Ovary (tissue), 3 donors: Measurements from ENCODE around the gene SRC.

Experiments
- CTCF ChIP-seq, 3 donors: fragments of 450-650 bp in 2 of 3; fragments of 200-600 bp in 1 of 3; IDR thresholded peaks; one replicate each; pipeline versions ENCODE4 v1.5.1 to v1.8.0; 2016 to 2022; ENCODE audit warnings: antibody characterized with exemption in 3 of 3, mild to moderate bottlenecking in 1 of 3
- EP300 ChIP-seq: sonication (generic); formaldehyde crosslinking; IDR thresholded peaks from one replicate; pipeline ENCODE4 v1.6.1; 2017; ENCODE audit warnings: antibody characterized with exemption
- donor health status: DM: no; HTN: no; CAD: no.

DNA sequence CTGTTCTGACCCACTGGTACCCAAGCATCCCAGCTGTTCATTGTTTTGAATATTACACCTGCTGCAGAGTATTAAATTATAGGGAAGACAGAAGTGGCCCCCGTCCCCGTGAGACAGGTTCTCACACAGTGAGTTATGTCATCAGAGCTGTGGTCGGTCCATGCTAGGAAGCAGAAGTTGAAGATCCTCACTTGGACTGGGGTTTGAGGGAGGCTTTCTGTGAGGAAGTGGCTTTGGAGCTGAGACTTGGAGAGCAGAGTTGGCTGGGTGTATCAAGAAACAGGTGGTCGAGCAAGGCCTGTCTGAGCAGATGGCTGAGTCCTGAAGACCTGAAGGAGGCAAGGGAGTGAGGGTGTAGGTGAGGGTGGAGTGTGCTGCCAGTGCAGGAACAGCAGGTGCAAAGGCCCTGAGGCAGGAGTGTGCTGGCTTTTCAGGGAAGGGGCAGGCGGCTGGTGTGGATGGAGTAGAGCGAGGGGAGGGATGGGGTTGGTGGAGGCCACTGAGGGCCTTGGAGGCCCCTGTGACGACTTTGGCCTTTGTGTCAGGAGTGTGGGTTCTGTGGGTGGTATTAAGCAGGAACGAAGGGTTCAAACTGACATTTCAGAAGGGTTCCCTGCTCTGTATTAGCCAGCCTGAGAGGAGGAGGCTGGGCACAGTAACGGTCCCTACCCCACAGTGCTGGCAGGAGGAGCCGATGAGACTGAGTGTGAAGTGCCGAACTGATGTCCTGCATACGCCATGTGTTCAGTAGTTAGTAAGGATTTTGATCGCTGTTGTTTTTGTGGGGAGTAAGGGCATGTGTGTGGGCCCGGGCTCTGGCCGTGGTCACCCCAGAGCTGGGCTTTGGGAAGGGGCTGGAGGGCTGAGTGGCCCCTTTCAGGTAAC lies 11.8 kb downstream of the SRC start:
- TF ChIP-seq CTCF (IDR thresholded peaks at IDR 0.05) (no peak), EP300 (no peak)
